K562 (cell line): Measurements from ENCODE around the gene DLK2. TPM values are rescaled to one million over a fixed set of nuclear protein-coding genes. Genes with fewer than 3 reads are reported as not detected.

Experiments used
- ATAC-seq: fragments of 200-7000 bp; cut with Tn5 transposase; 3 replicates; pipeline ENCODE4 v1.9.1; 2020; ENCODE audit warnings: moderate library complexity
- BruUV-seq: library from RNA; stranded (reverse); fragments of 400-500 nt; replicated peaks from 2 replicates; lab custom pipeline; 2021; lab: Mats Ljungman, UMichigan
- CTCF ChIA-PET: fragments of 300-600 bp; formaldehyde crosslinking; extraction: SDS; loops from one replicate; lab custom pipeline; 2021; ENCODE audit warnings: low intra/inter-chr PET ratio; lab: Yijun Ruan, JAX
- POLR2A ChIA-PET: fragments of 300-600, 350-650 bp; sonication (Branson Sonifier 250); formaldehyde crosslinking; extraction: SDS; loops from one replicate; lab custom pipeline; 2021; ENCODE audit warnings: antibody characterized with exemption, inconsistent platforms; lab: Yijun Ruan, JAX
- DNase-seq, 4 experiments: peaks; one replicate each; pipeline versions ENCODE4 v3.0.0 to v3.0.0-alpha.2; 2011 to 2018; ENCODE audit warnings: low spot score in 3 of 4, mixed read lengths in 3 of 4; ENCODE audit errors: extremely low read depth in 1 of 4
- FAIRE-seq: peaks from 2 replicates; lab custom pipeline; 2011; peaks lifted over from hg19 to GRCh38; lab: Jason Lieb, UNC
- H2AFZ ChIP-seq: 2 replicates; pipeline ENCODE4 v1.6.0; 2011; ENCODE audit warnings: low read depth, low read length, control low read depth, inconsistent platforms
- H3K27ac ChIP-seq: fragments of 200-600 bp; 3 replicates; pipeline ENCODE4 v1.8.0; 2011; ENCODE audit warnings: low read depth, mild to moderate bottlenecking, control low read depth, inconsistent platforms, low read length, moderate library complexity, mixed read lengths; ENCODE audit errors: extremely low read depth
- H3K27me3 ChIP-seq, 2 experiments: fragments of 300-600 bp in 1 of 2; 2 replicates in 1 of 2; 3 replicates in 1 of 2; pipeline versions ENCODE4 v1.6.0 to v1.8.0; 2011; ENCODE audit warnings: inconsistent platforms in 2 of 2, low read length in 2 of 2, mild to moderate bottlenecking in 1 of 2, mixed read lengths in 1 of 2, moderate library complexity in 1 of 2; ENCODE audit not compliant: control insufficient read depth in 2 of 2, insufficient read depth in 2 of 2
- H3K36me3 ChIP-seq: fragments of 300-600 bp; 3 replicates; pipeline ENCODE4 v1.8.0; 2011; ENCODE audit warnings: mild to moderate bottlenecking, low read length, inconsistent platforms; ENCODE audit not compliant: control insufficient read depth, insufficient read depth
- H3K4me1 ChIP-seq, 2 experiments: fragments of 200-600 bp in 1 of 2; replicated peaks in 1 of 2; 2 replicates in 1 of 2; 3 replicates in 1 of 2; pipeline versions ENCODE4 v1.5.1 to v1.8.0; 2011; ENCODE audit warnings: inconsistent platforms in 2 of 2, low read length in 2 of 2, mild to moderate bottlenecking in 1 of 2, mixed read lengths in 1 of 2, moderate library complexity in 1 of 2; ENCODE audit not compliant: control insufficient read depth in 2 of 2, insufficient read depth in 2 of 2
- H3K4me2 ChIP-seq: 2 replicates; pipeline ENCODE4 v1.6.1; 2011; ENCODE audit warnings: low read length, control low read depth, inconsistent platforms, mixed read lengths; ENCODE audit not compliant: insufficient read depth
- H3K4me3 ChIP-seq: fragments of 200-600 bp; sonication (generic), shearing (Covaris generic); 2 replicates; pipeline ENCODE4 v1.5.1; 2016; ENCODE audit warnings: control low read depth, inconsistent platforms
- H3K79me2 ChIP-seq: fragments of 200-600 bp; 3 replicates; pipeline ENCODE4 v1.8.0; 2011; ENCODE audit warnings: low read length, inconsistent platforms; ENCODE audit not compliant: control insufficient read depth, insufficient read depth
- H3K9ac ChIP-seq, 2 experiments: 2 replicates each; pipeline versions ENCODE4 v1.6.0 to v1.6.1; 2011; ENCODE audit warnings: low read depth in 2 of 2, low read length in 2 of 2, control low read depth in 1 of 2, inconsistent platforms in 1 of 2, mild to moderate bottlenecking in 1 of 2, mixed read lengths in 1 of 2; ENCODE audit not compliant: insufficient read depth in 1 of 2
- H3K9me1 ChIP-seq: one replicate; pipeline ENCODE4 v1.6.0; 2011; ENCODE audit warnings: inconsistent platforms, mild to moderate bottlenecking, low read length, moderate library complexity; ENCODE audit not compliant: control insufficient read depth, insufficient read depth
- H3K9me3 ChIP-seq: replicated peaks from 2 replicates; pipeline ENCODE4 v1.5.1; 2011; ENCODE audit warnings: low read depth, low read length, inconsistent platforms; ENCODE audit not compliant: control insufficient read depth, insufficient read depth
- H4K20me1 ChIP-seq: replicated peaks from 2 replicates; pipeline ENCODE4 v1.6.1; 2011; ENCODE audit warnings: low read length, inconsistent platforms, mixed read lengths; ENCODE audit not compliant: control insufficient read depth, insufficient read depth
- CTCF ChIP-seq, 3 experiments: IDR thresholded peaks in 2 of 3; conservative IDR thresholded peaks in 1 of 3; 2 replicates each; pipeline ENCODE4 v1.5.1; 2011 to 2012; ENCODE audit warnings: low read length in 3 of 3, mild to moderate bottlenecking in 3 of 3, control low read depth in 2 of 3, improper control_type of control experiment in 1 of 3, inconsistent platforms in 1 of 3, low read depth in 1 of 3, mixed read lengths in 1 of 3, moderate library complexity in 1 of 3; ENCODE audit not compliant: insufficient read depth in 2 of 3
- ELF1 ChIP-seq: fragments of 200-800 bp; sonication (Bioruptor generic); IDR thresholded peaks from 2 replicates; pipeline ENCODE4 v1.6.1; 2016; ENCODE audit warnings: missing genetic modification characterization, missing compliant biosample characterization
- RAD21 ChIP-seq, 2 experiments: fragments of 250-450 bp in 1 of 2; fragments of 450-650 bp in 1 of 2; sonication (Bioruptor Pico) in 1 of 2; formaldehyde crosslinking in 1 of 2; IDR thresholded peaks in 1 of 2; conservative IDR thresholded peaks in 1 of 2; 2 replicates each; pipeline versions ENCODE4 v1.4.0 to v1.8.0; 2020 to 2022; ENCODE audit warnings: mild to moderate bottlenecking in 2 of 2, moderate library complexity in 1 of 2
- THRA ChIP-seq: fragments of 450-650 bp; IDR thresholded peaks from 2 replicates; pipeline ENCODE4 v1.6.1; 2017; ENCODE audit warnings: mild to moderate bottlenecking, moderate library complexity
- ZNF384 ChIP-seq: IDR thresholded peaks from 2 replicates; pipeline ENCODE4 v1.6.1; 2012; ENCODE audit warnings: low read depth, low read length, improper control_type of control experiment
- WGBS: fragments of 100-300 bp; shearing (Covaris generic); methylation state at CpG from one replicate; pipeline ENCODE4 v1.1.6; 2016; ENCODE audit warnings: low coverage, mixed read lengths; ENCODE audit not compliant: insufficient coverage; ENCODE audit errors: missing lambda C conversion rate; 5-methylcytosine and 5-hydroxymethylcytosine counted together
- in situ Hi-C: fragments of 300-500 bp; cut with MboI; formaldehyde crosslinking; loops from 4 replicates; pipeline ENCODE4 v1.15.0; 2018; ENCODE audit warnings: inconsistent platforms, mixed read lengths
- intact Hi-C: fragments of 100-400 bp; cut with micrococcal nuclease; formaldehyde crosslinking; loops from 2 replicates; pipeline ENCODE4 v1.14.2; 2022
- polyA plus RNA-seq, 8 experiments: library from polyadenylated mRNA; depleted of rRNA in 4 of 8; stranded (reverse) in 5 of 8; unstranded in 3 of 8; fragments of >200 nt; fragmentation: Nextera tagmentation in 2 of 8; fragmentation: Illumina TruSeq in 1 of 8; extraction: Ambion mirVana in 2 of 8; extraction: Trizol in 1 of 8; gene quantifications; 2 replicates each; pipeline versions ENCODE4 v1.2.1 to v1.2.3, GENCODE V29; 2011 to 2014; ENCODE audit warnings: inconsistent platforms in 1 of 8, missing spikeins in 1 of 8
- total RNA-seq, 7 experiments: library from RNA; depleted of rRNA in 6 of 7; stranded (reverse); fragments of >200 nt in 6 of 7; fragmentation: Illumina TruSeq in 2 of 7; extraction: Trizol in 2 of 7; gene quantifications; 2 replicates each; pipeline versions ENCODE4 v1.2.1 to v1.2.3, GENCODE V29; 2011 to 2021; ENCODE audit warnings: low replicate concordance in 1 of 7
- TF ChIP-seq, protein P1 (sequence below): IDR thresholded peaks from 2 replicates; pipeline ENCODE4 v1.6.1; 2011; ENCODE audit warnings: borderline replicate concordance, low read depth, mild to moderate bottlenecking, moderate library complexity, low read length; ENCODE audit not compliant: insufficient read depth, poor library complexity, severe bottlenecking

The DLK2 gene
- total and polyA plus RNA-seq, 9 of the 15 experiments (the other 6 are each of a cell fraction or from before 2014, with no cell fraction given): 0.11 to 0.53 (median 0.29) TPM; not detected in 3

DNA sequence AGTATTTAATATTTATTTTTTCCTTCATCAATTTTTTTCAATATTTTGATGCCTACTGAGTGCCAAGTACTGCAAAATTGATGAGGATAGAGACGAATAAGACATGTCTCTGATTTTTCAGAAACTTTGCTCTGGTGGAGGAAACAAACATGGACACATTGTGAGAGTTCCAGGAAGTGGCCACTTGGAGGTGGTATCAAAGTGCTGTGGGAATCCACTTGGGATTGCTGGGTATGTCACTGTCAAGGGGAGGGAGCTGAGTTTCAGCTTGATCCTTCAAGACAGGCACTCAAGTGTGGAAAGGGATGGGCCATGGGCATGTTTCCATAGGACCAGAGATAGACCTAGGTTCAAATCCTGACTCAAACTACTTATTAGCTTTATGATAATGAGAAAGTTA is 52.5 kb downstream of the DLK2 start:
- no peak overlapping the region for H2AFZ ChIP-seq
- H3K27me3 ChIP-seq: peaks cover 9 to 11% of the 10 kb centered on the region in 2 experiments; a peak in 3 of 5 replicates
- peak in 2 of 4 experiments; percentile 59 for DNase-seq
- H3K4me3 ChIP-seq: no peak overlapping the region
- no peak overlapping the region for H3K27ac ChIP-seq
- no peaks in the 10 kb centered on the region for H3K79me2 ChIP-seq
- ChIA-PET POLR2A (interaction anchor here (0.7 kb wide), 1 partner anchor 28 kb away, joined by 3 read pairs; no protein-coding TSS in a partner anchor), CTCF (no interaction called here)
- H3K36me3 ChIP-seq: no peaks in the 10 kb centered on the region
- in situ Hi-C loops (no loop called here), intact Hi-C loops (no loop called here)
- no peaks in the 10 kb centered on the region for H3K9me1 ChIP-seq
- TF ChIP-seq RAD21 (CRISPR knock-in tag; conservative IDR thresholded peaks at IDR 0.05 in 1 of 2, IDR thresholded peaks at IDR 0.05 in 1 of 2) (0 out of 4 replicates have a peak, but pooled peaks of 1 of the 2 experiments have one; percentile 21), CTCF (IDR thresholded peaks at IDR 0.05 in 2 of 3, conservative IDR thresholded peaks at IDR 0.05 in 1 of 3; ENCODE audit: insufficient read depth in 2 of 3, low read depth in 1 of 3, low read length in 3 of 3) (peak; percentile 26 to 41 (median 40); a peak in 3 of 6 replicates), ELF1 (tag) (peak; percentile 77), ZNF384 (no peak), THRA (no peak)
- TF ChIP-seq, protein P1, sequence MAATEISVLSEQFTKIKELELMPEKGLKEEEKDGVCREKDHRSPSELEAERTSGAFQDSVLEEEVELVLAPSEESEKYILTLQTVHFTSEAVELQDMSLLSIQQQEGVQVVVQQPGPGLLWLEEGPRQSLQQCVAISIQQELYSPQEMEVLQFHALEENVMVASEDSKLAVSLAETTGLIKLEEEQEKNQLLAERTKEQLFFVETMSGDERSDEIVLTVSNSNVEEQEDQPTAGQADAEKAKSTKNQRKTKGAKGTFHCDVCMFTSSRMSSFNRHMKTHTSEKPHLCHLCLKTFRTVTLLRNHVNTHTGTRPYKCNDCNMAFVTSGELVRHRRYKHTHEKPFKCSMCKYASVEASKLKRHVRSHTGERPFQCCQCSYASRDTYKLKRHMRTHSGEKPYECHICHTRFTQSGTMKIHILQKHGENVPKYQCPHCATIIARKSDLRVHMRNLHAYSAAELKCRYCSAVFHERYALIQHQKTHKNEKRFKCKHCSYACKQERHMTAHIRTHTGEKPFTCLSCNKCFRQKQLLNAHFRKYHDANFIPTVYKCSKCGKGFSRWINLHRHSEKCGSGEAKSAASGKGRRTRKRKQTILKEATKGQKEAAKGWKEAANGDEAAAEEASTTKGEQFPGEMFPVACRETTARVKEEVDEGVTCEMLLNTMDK: no peak
- H3K9me3 ChIP-seq: no peaks in the 10 kb centered on the region
- no peaks in the 10 kb centered on the region for H4K20me1 ChIP-seq
- ATAC-seq: peak; percentile 70
- 0% methylated on average over 1 of the region's 1 CpG for WGBS
- H3K9ac ChIP-seq: no peak overlapping the region
- no peak for FAIRE-seq
- BruUV-seq: no TSS peak
- H3K4me1 ChIP-seq: peaks cover 0 to 7% of the 10 kb centered on the region in 2 experiments; a peak in 3 of 5 replicates
- H3K4me2 ChIP-seq: no peak overlapping the region
